Transverse colon (tissue), 4 donors: ENCODE results near the gene OR1M1. TPM values are rescaled to one million over a fixed set of nuclear protein-coding genes. Genes with fewer than 3 reads are reported as not detected.

Experiments
- DNase-seq: peaks from one replicate; pipeline ENCODE4 v3.0.0-alpha.2; 2019
- H3K27ac ChIP-seq, 4 donors: fragments of 200-600 bp; sonication (generic); 2 replicates each; pipeline ENCODE4 v1.5.1; 2016 to 2018; ENCODE audit warnings: inconsistent platforms in 4 of 4
- H3K27me3 ChIP-seq: fragments of 200-600 bp; sonication (generic); 2 replicates; pipeline ENCODE4 v1.5.1; 2017; ENCODE audit warnings: inconsistent platforms
- H3K36me3 ChIP-seq, 4 donors: fragments of 200-600 bp; sonication (generic); 2 replicates each; pipeline ENCODE4 v1.5.1; 2017 to 2019; ENCODE audit warnings: inconsistent platforms in 4 of 4
- H3K4me1 ChIP-seq, 4 donors: fragments of 200-600 bp; sonication (generic); 2 replicates each; pipeline ENCODE4 v1.5.1; 2017 to 2020; ENCODE audit warnings: inconsistent platforms in 4 of 4
- H3K4me3 ChIP-seq, 4 donors: fragments of 200-600 bp; sonication (generic); 1 replicate in 1 of 4; 2 replicates in 3 of 4; pipeline versions ENCODE4 v1.5.1 to v1.6.1; 2017 to 2019; ENCODE audit warnings: inconsistent platforms in 4 of 4
- H3K9me3 ChIP-seq, 2 donors: fragments of 200-600 bp; sonication (generic); 2 replicates each; pipeline ENCODE4 v1.5.1; 2017 to 2019; ENCODE audit warnings: inconsistent platforms in 2 of 2
- CTCF ChIP-seq, 5 experiments: fragments of 200-600 bp in 3 of 5; fragments of 450-650 bp in 2 of 5; sonication (generic) in 3 of 5; IDR thresholded peaks; 1 replicate in 2 of 5; 2 replicates in 3 of 5; pipeline ENCODE4 v1.5.1; 2016 to 2017; ENCODE audit warnings: antibody characterized with exemption in 5 of 5, inconsistent platforms in 3 of 5, mild to moderate bottlenecking in 2 of 5, moderate library complexity in 1 of 5
- EP300 ChIP-seq: sonication (generic); formaldehyde crosslinking; IDR thresholded peaks from one replicate; pipeline ENCODE4 v1.6.1; 2017; ENCODE audit warnings: antibody characterized with exemption, low read depth
- POLR2A ChIP-seq: fragments of 450-650 bp; IDR thresholded peaks from one replicate; pipeline ENCODE4 v1.6.1; 2016; ENCODE audit warnings: antibody characterized with exemption, mild to moderate bottlenecking, moderate library complexity
- POLR2AphosphoS5 ChIP-seq, 3 donors: sonication (generic); formaldehyde crosslinking; IDR thresholded peaks; one replicate each; pipeline ENCODE4 v1.6.1; 2016; ENCODE audit warnings: antibody characterized with exemption in 3 of 3
- WGBS, 2 donors: methylation state at CpG; one replicate each; pipeline ENCODE4 v1.1.5; 2018; ENCODE audit warnings: low coverage in 1 of 2; 5-methylcytosine and 5-hydroxymethylcytosine counted together
- in situ Hi-C, 4 donors: fragments of 200-750 bp; cut with MboI; loops; one replicate each; pipeline versions ENCODE4 v1.15.0 to v1.15.1; 2017; ENCODE audit warnings: low sequenced_read_pairs in 3 of 4, low pct_ligation_motif_present in 1 of 4, low pct_unique_long_range_greater_than_20kb in 1 of 4
- intact Hi-C: fragments of 100-400 bp; cut with DNase I; formaldehyde crosslinking; loops from one replicate; pipeline ENCODE4 v1.15.1; 2023; ENCODE audit warnings: low total_unique reads
- small RNA-seq, 4 donors: library from RNA; depleted of rRNA; stranded (forward); fragments of <200 nt; gene quantifications; one replicate each; pipeline ENCODE3, GENCODE V24; 2016
- total RNA-seq, 4 donors: library from RNA; depleted of rRNA; stranded (reverse); fragments of >200 nt; gene quantifications; one replicate each; pipeline ENCODE4 v1.1.0, GENCODE V29; 2016

The OR1M1 gene
- total RNA-seq, 4 donors from 2014 or later, result not detected

- WGBS, 2 donors, result 0% methylated on average over 5 to 43 of the region's 43 CpGs
- Histone ChIP-seq H3K4me1 (peaks cover 3 to 33% (median 16%) of the 10 kb centered on the region in 4 donors), H3K36me3 (peaks cover 0 to 5% (median 2%) of the 10 kb centered on the region in 4 donors), H3K4me3 (peak within 1 kb of the TSS; percentile 71 to 88 (median 81)), H3K27ac (peak within 1 kb of the TSS; percentile 87 to 92 (median 91)), H3K27me3 (no peaks in the 10 kb centered on the region), H3K9me3 (peaks cover 13% of the 10 kb centered on the region in 2 donors)
- peak; percentile 95 for DNase-seq
- in situ Hi-C loops (loop anchor here in 2 of 4 donors (25.0 kb wide), 2 partner anchors 447 to 647 kb away; partner anchors contain the start of gene ZNF121 (in 1 of the 2)), intact Hi-C loops (no loop called here)
- no peak for TF ChIP-seq CTCF (IDR thresholded peaks at IDR 0.05)
- TF ChIP-seq POLR2A, result peak; percentile 53
- TF ChIP-seq EP300, result no peak
- peak; percentile 46 to 75 (median 69) for TF ChIP-seq POLR2AphosphoS5 (IDR thresholded peaks at IDR 0.05)
Observed at GRCh38 chr19:9140159-9140874, 53.5 kb downstream of the OR1M1 start, which contains the start of gene ZNF317. TSS of gene ZNF317 (plus strand) at chr19:9140397. CDS start at chr19:9156017, 15,620 bp downstream.

GRCh38 chr19:9144920-9145319 lies 58.1 kb downstream of the OR1M1 start:
- in situ Hi-C loops, result loop anchor here in 2 of 4 donors (25.0 kb wide), 2 partner anchors 442 to 642 kb away; partner anchors contain the start of gene ZNF121 (in 1 of the 2)
- 95 to 98% methylated on average over 5 of the region's 5 CpGs for WGBS, 2 donors
- intact Hi-C loops, result no loop called here

More at GRCh38 chr19:9144920-9145319, 58.1 kb downstream of the OR1M1 start:
- peaks cover 0 to 10% (median 2%) of the 10 kb centered on the region in 4 donors for H3K36me3 ChIP-seq
- peaks cover 20 to 22% of the 10 kb centered on the region in 2 donors for H3K9me3 ChIP-seq
- TF ChIP-seq EP300 (no peak), CTCF (IDR thresholded peaks at IDR 0.05) (no peak), POLR2AphosphoS5 (IDR thresholded peaks at IDR 0.05) (no peak), POLR2A (no peak)
- no peak overlapping the region for H3K4me3 ChIP-seq
- no peak for DNase-seq
- no peak overlapping the region for H3K27ac ChIP-seq
- peaks cover 0 to 22% (median 14%) of the 10 kb centered on the region in 4 donors for H3K4me1 ChIP-seq
- no peaks in the 10 kb centered on the region for H3K27me3 ChIP-seq

Small RNA genes within 50 kb of the gene (small RNA-seq; reads per million reads assigned to genes)
- gene OR1M4P, result 0 reads per million in 4 donors

Other genes starting within 250 kb of the OR1M1 start
- gene MUC16, start 76.7 kb upstream of the OR1M1 start, total RNA-seq, result not detected
- gene OR7G2, start 20.4 kb downstream of the OR1M1 start, total RNA-seq, result not detected
- not detected for gene OR7G1, start 28.7 kb downstream of the OR1M1 start, total RNA-seq
- gene OR7G3, start 39.9 kb downstream of the OR1M1 start, total RNA-seq, result not detected
- 10 to 100 TPM; 20.6 to 25.1 (median 22.5) TPM for gene ZNF317, start 53.3 kb downstream of the OR1M1 start, total RNA-seq
- gene OR7D2, start 91.9 kb downstream of the OR1M1 start, total RNA-seq, result 1 to 10 TPM in 1 of 4 donors, not detected in 3; 1.1 TPM
- not detected for gene OR7D4, start 132.5 kb downstream of the OR1M1 start, total RNA-seq
- not detected for gene OR7E24, start 163.9 kb downstream of the OR1M1 start, total RNA-seq
- 10 to 100 TPM in 2 of 4 donors, 1 to 10 TPM in 2; 2.0 to 17.1 (median 8.3) TPM for gene ZNF699, start 222.8 kb downstream of the OR1M1 start, total RNA-seq
- 100 to 1,000 TPM in 1 of 4 donors, 10 to 100 TPM in 2, 1 to 10 TPM in 1; 4.4 to 106 (median 12.9) TPM for gene ZNF559, start 237.1 kb downstream of the OR1M1 start, total RNA-seq